ENCODE measurements around the gene SMARCC1. TPM values are rescaled to one million over a fixed set of nuclear protein-coding genes. Genes with fewer than 3 reads are reported as not detected.
"Not testable (repeated sequence)": the region's sequence is repeated elsewhere in the genome, so short reads cannot be mapped to it uniquely, and the experiment has no call there.

SMARCC1 gene
- total RNA-seq, 1 donor: 44.9 TPM

- DNase-seq (ENCODE audit: low read depth): no peak
- no peak overlapping the region for H3K4me3 ChIP-seq (ENCODE audit: low read depth, low read length)
- no peak for TF ChIP-seq CTCF (IDR thresholded peaks at IDR 0.05; ENCODE audit: insufficient read depth, low read depth, low read length)
These were observed 34.1 kb downstream of the SMARCC1 start for GRCh38 chr3:47747558-47747957.

DNA sequence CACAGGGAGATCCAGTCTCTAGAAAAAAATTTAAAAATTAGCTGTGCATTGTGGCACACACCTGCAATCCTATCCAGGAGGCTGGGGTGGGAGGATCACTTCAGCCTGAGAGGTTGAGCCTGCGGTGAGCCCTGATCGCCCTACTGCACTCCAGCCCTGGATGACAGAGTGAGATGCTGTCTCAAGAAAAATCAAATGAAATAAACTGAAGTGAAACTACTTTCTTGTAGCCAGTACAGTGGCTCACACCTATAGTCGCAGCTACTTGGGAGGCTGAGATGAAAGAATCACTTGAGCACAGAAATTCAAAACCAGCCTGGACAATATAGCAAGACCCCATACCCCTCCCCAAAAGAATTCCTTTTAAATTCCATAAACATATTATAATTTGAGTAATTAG lies 35.4 kb downstream of the SMARCC1 start:
- TF ChIP-seq CTCF (IDR thresholded peaks at IDR 0.05; ENCODE audit: insufficient read depth, low read depth, low read length): no peak
- no peak for DNase-seq (ENCODE audit: low read depth)
- no peak overlapping the region for H3K4me3 ChIP-seq (ENCODE audit: low read depth, low read length)

- no peak for TF ChIP-seq CTCF (IDR thresholded peaks at IDR 0.05; ENCODE audit: insufficient read depth, low read depth, low read length)
- no peak for DNase-seq (ENCODE audit: low read depth)
- H3K4me3 ChIP-seq (ENCODE audit: low read depth, low read length): no peak overlapping the region
These were observed 37.8 kb downstream of the SMARCC1 start for GRCh38 chr3:47743855-47744254.

DNA sequence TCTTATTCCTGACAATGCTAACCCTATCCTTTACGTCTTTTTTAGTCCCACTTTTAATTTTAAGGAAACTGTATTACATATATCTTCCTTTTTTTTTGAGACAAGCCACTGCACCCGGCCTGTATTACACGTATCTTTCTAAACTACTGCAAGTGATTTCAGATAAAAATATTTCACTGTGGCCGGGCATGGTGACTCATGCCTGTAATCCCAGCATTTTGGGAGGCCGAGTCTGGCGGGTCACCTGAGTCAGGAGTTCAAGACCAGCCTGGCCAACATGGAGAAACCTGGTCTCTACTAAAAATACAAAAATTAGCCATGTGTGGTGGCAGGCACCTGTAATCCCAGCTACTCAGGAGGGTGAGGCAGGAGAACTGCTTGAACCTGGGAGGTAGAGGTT lies 38.3 kb downstream of the SMARCC1 start:
- DNase-seq (ENCODE audit: low read depth): peak; percentile 28

GRCh38 chr3:47741925-47742324 lies 39.8 kb downstream of the SMARCC1 start:
- H3K4me3 ChIP-seq (ENCODE audit: low read depth, low read length): no peak overlapping the region
- TF ChIP-seq CTCF (IDR thresholded peaks at IDR 0.05; ENCODE audit: insufficient read depth, low read depth, low read length): no peak

More for the DNA sequence above, 38.3 kb downstream of the SMARCC1 start:
- not testable (repeated sequence) for H3K4me3 ChIP-seq (ENCODE audit: low read depth, low read length)

DNA sequence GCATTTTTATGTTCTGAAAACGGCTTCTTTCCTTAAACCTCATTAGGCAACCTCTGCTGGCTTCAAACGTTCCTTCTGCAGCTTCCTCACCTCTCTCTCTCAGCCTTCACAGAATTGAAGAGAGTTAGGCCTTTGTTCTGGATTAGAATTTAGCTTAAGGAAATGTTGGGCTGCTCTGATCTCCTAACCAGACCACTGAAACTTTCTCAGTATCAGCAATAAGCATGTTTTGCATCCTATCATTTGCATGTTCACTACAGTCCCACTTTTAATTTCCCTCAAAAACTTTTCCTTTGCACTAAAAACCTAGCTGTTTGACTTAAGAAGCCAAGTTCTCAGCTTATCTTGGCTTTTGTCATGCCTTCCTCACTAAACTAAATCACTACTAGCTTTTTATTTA lies 49.5 kb downstream of the SMARCC1 start:
- DNase-seq (ENCODE audit: low read depth): no peak
- no peak for TF ChIP-seq CTCF (IDR thresholded peaks at IDR 0.05; ENCODE audit: insufficient read depth, low read depth, low read length)

More at GRCh38 chr3:47741925-47742324, 39.8 kb downstream of the SMARCC1 start:
- DNase-seq (ENCODE audit: low read depth): no peak

GRCh38 chr3:47731061-47731460 lies 50.6 kb downstream of the SMARCC1 start:
- DNase-seq (ENCODE audit: low read depth): no peak
- no peak overlapping the region for H3K4me3 ChIP-seq (ENCODE audit: low read depth, low read length)
- TF ChIP-seq CTCF (IDR thresholded peaks at IDR 0.05; ENCODE audit: insufficient read depth, low read depth, low read length): no peak

More for the DNA sequence above, 49.5 kb downstream of the SMARCC1 start:
- H3K4me3 ChIP-seq (ENCODE audit: low read depth, low read length): no peak overlapping the region
